GM21526 (cell line): Measurements from ENCODE around the gene NSD2.
"Not testable (repeated sequence)": the region's sequence is repeated elsewhere in the genome, so short reads cannot be mapped to it uniquely, and the experiment has no call there.

Source experiments
- ATAC-seq: cut with Tn5 transposase; IDR thresholded peaks from one replicate; pipeline ENCODE4 v1.9.1; 2021; ENCODE audit warnings: moderate library complexity; ENCODE audit not compliant: unreplicated experiment, low FRiP score

The NSD2 gene

GRCh38 chr4:1870578-1871443, at the start of gene NSD2:
Gene NSD2 (plus strand): TSS chr4:1871393. CDS start chr4:1900655, 29,262 bp downstream.
- ATAC-seq, result peak; percentile 55

- ATAC-seq, result no peak
These were observed 49.3 kb upstream of the NSD2 start for GRCh38 chr4:1821679-1822567.

DNA sequence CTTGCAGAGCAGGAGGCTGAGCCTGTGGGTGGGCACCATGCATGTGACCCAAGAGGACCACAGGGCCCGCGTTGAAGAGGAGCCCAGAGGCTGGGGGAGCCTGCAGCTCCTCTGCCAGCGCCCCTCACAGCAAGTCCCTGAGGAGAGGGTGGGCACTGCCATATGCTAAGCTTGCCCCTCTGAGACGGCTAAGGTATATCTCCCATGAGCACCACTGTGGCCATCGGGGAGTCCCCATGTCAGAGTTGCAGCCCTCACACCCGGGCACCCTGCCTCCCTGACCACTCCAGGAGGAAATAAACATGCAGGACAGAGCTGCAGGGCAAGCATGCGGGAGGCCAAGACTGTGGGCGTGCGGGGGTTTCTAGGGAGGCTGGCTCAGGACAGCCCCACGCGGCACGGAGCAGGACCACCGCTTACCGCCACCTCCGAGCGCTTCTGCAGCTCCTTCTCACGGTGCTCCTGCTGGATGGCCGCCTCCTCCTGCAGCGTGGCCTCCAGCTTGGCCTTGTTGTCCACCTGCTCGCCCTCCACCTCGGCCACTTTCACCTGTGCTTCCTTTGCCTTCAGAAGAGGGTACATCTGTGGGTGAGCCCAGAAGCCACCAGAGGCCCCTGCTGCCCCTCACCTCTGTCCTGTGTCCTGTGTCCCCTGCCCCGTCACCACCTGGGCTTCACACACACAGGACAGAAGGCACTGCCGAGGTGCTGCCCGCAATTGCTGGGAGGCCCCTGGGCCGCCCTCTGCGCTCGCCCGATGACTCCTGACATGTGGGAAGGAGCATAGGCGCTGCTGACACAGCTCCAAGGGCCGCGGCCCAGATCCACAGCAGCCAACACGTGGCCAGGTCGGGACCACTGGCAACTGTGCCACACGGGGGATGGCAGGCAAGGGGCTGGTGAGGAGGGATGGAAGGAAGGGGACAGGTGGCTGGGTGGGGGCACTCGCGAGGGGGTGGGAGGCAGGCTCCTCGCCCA, 48.3 kb upstream of the NSD2 start:
- no peak for ATAC-seq

- ATAC-seq, result no peak
These were observed 47.7 kb upstream of the NSD2 start for GRCh38 chr4:1823545-1823932.

DNA sequence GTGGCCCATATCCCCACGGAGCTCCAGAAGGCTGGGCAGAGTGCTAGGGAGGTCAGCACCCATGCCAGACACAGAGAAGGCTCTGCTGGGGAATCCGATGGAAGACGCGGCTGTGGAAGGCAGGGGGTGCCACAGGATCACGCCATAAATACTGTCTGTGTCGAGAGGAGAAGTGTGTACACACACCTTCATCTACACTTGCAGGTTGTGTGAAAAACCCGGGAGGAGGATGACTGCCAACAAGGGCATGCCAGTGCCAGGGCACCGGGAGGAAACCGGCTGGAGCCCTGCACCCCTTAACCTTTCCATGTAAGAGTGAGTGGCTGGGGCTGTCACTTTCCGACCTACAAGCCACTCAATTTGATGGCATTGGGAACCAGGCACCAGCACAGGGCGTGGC, 46.4 kb upstream of the NSD2 start:
- ATAC-seq, result no peak

- no peak for ATAC-seq
These were observed 45.9 kb upstream of the NSD2 start for GRCh38 chr4:1825326-1825725.

GRCh38 chr4:1826531-1827350, 44.5 kb upstream of the NSD2 start:
- ATAC-seq, result no peak

GRCh38 chr4:1830234-1830633, 41.0 kb upstream of the NSD2 start:
- ATAC-seq, result no peak

GRCh38 chr4:1830642-1831228, 40.5 kb upstream of the NSD2 start:
- ATAC-seq, result no peak

- no peak for ATAC-seq
These were observed 39.9 kb upstream of the NSD2 start for GRCh38 chr4:1831331-1831730.

- ATAC-seq, result no peak
These were observed 38.5 kb upstream of the NSD2 start for GRCh38 chr4:1832690-1833089.

- ATAC-seq, result no peak
These were observed 37.7 kb upstream of the NSD2 start for GRCh38 chr4:1833307-1834046.

DNA sequence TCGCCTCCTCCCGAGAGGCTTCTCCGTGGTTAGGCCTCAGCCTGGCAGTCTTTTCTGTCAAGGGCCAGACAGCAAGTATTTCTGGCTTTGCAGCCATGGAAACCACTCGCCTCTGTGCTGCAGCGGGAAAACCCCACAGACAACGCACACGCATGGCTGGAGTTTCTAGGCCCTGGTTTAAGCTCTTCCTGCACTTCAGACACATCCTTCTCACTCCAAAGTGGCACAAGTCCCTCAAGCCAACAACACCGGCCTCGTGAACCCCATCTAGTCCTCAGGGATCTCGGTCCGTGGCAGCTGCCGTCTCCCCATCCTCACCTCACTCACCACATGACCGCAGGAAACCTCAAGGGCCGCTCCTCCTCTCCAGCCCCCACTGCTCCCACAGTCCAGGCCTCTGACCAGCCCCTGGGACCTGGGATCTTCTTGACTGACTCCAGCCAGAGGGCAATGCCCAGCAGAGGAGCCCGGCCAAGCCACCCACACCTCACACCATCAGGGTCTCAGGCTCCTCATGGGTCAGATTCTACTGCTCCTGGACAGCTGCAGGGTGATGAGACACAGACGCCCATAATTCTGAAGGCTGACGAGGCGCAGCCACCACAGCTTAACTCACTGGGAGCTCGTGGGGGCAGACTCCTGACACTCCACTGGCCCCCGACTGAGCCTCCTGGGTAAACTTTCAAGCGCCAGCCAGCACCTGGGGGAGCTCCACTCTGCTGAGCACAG, 37.0 kb upstream of the NSD2 start:
- ATAC-seq, result peak; percentile 67

- not testable (repeated sequence) for ATAC-seq
These were observed 35.4 kb upstream of the NSD2 start for GRCh38 chr4:1835836-1836235.

DNA sequence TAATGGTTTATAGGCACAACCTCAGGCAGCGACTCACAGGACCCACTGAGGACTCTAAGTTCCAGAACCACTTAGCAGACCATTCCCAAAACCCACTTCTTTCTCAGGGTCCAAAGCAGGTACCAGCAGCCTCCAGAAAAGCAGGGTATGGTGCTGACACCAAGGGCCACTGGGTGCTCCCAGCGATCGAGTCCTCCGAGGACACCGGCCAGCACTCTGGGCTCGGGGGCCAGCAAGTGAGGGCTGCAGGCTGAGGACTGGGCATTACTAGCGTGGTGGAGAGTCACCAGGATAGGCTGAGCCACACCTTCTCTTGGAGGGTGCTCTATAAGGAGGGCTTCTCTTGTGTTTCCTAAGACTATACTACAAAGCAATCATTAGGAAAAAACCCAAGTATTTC, 34.5 kb upstream of the NSD2 start:
- no peak for ATAC-seq

- no peak for ATAC-seq
These were observed 34.1 kb upstream of the NSD2 start for GRCh38 chr4:1837069-1837468.

GRCh38 chr4:1839282-1839681, 31.9 kb upstream of the NSD2 start:
- ATAC-seq, result no peak
